GM18870 (cell line): ENCODE measurements around the gene HEMK1.

Experiments
- ATAC-seq: cut with Tn5 transposase; IDR thresholded peaks from one replicate; pipeline ENCODE4 v1.9.1; 2021; ENCODE audit warnings: moderate library complexity; ENCODE audit not compliant: unreplicated experiment

HEMK1 gene

GRCh38 chr3:50630877-50631276 lies 61.6 kb downstream of the HEMK1 start:
- ATAC-seq, result no peak

GRCh38 chr3:50632450-50632849 lies 63.1 kb downstream of the HEMK1 start:
- ATAC-seq, result no peak

GRCh38 chr3:50633230-50633790 lies 64.0 kb downstream of the HEMK1 start:
- no peak for ATAC-seq

- ATAC-seq, result no peak
Observed at GRCh38 chr3:50635066-50635465, 65.7 kb downstream of the HEMK1 start.

GRCh38 chr3:50637011-50637410 lies 67.7 kb downstream of the HEMK1 start:
- no peak for ATAC-seq

- ATAC-seq, result no peak
Observed at GRCh38 chr3:50637945-50638344, 68.6 kb downstream of the HEMK1 start.

GRCh38 chr3:50639055-50639494 lies 69.8 kb downstream of the HEMK1 start:
- no peak for ATAC-seq

- ATAC-seq, result no peak
Observed at GRCh38 chr3:50642382-50642781, 73.1 kb downstream of the HEMK1 start.

GRCh38 chr3:50644561-50644960 lies 75.2 kb downstream of the HEMK1 start:
- no peak for ATAC-seq

- no peak for ATAC-seq
Observed at GRCh38 chr3:50645378-50645777, 76.1 kb downstream of the HEMK1 start.
